HG03442 (cell line): ENCODE data around the gene TRPM3.

Experiments used
- ATAC-seq: cut with Tn5 transposase; IDR thresholded peaks from one replicate; pipeline ENCODE4 v1.9.1; 2021; ENCODE audit warnings: mild to moderate bottlenecking, moderate library complexity; ENCODE audit not compliant: unreplicated experiment

Gene TRPM3

DNA sequence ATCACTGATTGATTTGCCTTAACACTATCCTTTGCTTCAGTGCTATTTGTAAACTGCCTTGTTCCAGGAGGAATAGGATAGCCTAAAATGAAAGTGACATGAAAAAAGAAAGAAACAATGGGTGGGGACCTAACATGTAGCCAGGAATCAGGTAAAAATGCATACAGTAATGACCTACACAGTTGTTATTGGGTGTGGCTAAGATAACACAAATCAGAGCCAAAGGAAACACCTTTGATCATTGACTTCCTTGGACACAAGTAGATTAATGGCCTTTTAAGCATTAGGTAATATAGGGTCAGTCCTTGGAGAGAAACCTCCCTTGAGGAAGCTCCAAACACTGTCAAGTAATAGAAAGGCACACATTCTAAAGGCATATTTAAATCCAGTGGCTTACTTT, 220.4 kb downstream of the TRPM3 start:
- no peak for ATAC-seq

- ATAC-seq = no peak
Measured at GRCh38 chr9:70893580-70894122, 227.8 kb downstream of the TRPM3 start.

DNA sequence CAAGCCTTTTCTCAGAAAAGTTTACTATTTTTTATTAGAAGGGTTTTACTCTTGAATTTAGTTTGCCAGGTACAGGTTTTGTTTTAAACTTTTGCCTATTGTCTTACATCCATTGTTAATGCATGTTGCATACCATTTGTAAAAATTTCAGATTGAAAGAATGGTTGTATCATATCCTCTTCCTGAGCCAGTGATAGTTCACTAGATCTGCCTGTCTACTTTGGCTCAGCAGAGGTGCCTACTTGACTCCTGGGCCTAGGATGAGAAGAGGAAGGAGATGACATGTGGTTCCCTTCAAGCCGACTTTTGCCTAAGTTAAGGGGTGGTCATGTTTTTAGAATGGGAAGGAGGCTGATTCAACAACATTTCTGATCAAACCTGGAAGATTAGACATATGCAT, 232.9 kb downstream of the TRPM3 start:
- ATAC-seq = no peak

DNA sequence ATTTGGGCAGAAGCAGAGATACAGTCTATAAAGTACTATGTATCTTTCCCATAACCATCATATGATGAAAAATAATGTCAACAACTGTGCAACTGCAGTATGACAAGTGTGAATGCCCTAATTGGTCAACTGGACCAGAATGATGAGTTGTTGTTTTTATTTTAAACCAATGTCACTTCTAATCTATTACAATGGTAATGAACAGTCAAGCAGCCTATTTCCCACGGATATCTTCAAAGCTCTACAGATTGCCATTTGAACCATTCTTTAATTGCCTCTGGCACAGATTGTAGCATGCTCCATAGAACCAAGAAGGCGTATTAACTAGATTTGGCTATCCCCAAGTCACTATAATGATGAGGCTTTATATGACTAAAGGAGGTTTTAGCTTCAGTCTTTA, 233.6 kb downstream of the TRPM3 start:
- ATAC-seq = no peak

DNA sequence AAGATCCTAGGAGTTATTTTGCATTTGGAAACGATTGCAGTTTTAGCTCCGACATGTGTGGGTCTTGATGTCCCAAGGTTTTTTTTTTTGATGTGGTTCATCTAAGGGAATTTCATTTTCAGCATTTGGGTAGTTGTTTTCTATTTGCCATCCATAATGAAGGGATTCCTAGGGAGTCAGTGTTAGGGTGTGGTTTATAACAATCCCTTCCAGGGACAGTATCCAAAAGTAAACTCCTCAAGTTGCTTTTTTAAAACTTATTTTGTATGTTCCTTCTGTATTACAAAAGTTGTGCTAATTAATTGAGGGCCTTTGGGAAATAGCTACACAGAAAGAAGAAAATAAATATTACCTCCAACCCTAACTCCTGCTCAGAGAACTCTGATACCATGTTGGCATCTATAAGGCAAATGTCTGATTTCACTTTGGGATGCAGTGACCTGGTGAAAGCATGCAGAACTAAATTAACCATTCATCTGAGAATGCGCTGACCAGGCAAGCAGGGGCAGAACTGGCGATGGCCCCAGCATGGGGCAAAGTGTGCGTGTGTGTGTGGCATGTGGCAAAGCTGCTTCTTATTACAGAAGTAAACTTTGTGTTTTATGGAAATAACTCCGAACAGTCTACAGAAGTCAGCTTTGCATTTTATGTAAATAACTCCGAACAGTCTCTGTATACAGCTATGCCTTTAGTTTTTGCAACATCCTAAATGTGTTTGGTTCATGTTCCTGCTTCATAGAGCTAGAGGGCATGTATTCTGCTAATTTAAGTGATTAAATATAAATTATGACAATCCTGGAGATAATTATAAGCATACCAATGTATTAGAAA, 237.2 kb downstream of the TRPM3 start:
- no peak for ATAC-seq

- ATAC-seq = no peak
Measured at GRCh38 chr9:70883056-70883455, 238.4 kb downstream of the TRPM3 start.

- no peak for ATAC-seq
Measured at GRCh38 chr9:70881333-70881732, 240.1 kb downstream of the TRPM3 start.

- ATAC-seq = no peak
Measured at GRCh38 chr9:70880535-70880934, 240.9 kb downstream of the TRPM3 start.

DNA sequence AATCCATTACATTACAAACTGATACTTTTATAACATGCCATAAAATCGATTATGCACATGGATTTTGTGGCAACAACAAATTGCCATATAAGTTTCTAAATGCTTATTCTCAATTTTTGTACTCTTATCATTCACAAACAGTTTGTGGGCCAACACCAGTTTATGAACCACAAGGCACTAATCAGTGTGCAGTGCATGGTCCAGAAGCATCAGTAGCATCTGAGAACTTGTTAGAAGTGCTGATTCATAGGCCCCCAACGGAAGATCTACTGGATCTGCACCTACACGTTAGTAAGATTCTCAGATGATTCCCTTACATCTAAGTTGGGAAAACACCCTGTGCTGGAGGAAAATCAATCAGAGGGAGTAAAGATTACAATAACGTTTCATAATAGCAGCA, 242.8 kb downstream of the TRPM3 start:
- no peak for ATAC-seq

- no peak for ATAC-seq
Measured at GRCh38 chr9:70874451-70874850, 247.0 kb downstream of the TRPM3 start.

DNA sequence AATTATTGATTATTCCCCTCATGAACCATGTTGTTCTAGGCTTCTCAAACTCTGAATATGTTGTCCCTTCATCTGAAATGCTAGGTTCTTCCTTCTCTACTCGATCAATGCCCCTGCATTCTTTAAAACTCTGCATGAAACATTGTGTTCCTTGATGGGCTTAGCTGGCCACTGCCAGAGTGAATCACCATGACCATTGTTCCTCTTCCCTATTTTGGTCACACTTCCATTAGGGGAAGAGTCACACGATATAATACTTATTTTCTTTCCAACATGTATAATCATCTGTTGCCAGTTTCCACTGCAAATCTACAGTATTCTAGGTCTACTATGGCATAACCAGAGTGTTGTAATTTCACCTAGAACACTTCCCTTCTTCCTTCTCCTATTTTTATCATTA, 247.9 kb downstream of the TRPM3 start:
- no peak for ATAC-seq

GRCh38 chr9:70868661-70869652, 252.5 kb downstream of the TRPM3 start:
- ATAC-seq = no peak

- ATAC-seq = no peak
Measured at GRCh38 chr9:70868041-70868440, 253.4 kb downstream of the TRPM3 start.

DNA sequence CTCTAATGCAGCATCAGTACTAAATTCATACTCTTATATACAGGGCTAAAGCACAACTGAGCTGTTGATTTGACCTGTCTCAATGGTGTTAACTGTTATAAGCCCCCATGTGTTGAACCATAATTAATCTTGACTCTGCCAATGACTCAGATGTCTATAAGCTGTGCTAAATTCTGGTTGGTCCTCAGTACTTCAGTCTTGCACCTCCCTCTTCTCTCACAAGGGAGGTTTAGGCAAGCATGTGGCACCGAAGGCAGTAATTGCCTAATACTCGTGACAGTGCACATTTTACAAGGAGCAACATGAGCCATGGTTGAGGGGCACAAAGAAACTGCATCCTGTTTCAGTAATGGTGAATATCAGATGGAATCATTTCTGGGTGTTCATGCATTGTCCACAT, 255.9 kb downstream of the TRPM3 start:
- no peak for ATAC-seq

GRCh38 chr9:70861797-70862196, 259.6 kb downstream of the TRPM3 start:
- ATAC-seq = no peak

- ATAC-seq = no peak
Measured at GRCh38 chr9:70861376-70861775, 260.0 kb downstream of the TRPM3 start.

- no peak for ATAC-seq
Measured at GRCh38 chr9:70859694-70860093, 261.7 kb downstream of the TRPM3 start.

GRCh38 chr9:70856411-70856810, 265.0 kb downstream of the TRPM3 start:
- ATAC-seq = no peak

DNA sequence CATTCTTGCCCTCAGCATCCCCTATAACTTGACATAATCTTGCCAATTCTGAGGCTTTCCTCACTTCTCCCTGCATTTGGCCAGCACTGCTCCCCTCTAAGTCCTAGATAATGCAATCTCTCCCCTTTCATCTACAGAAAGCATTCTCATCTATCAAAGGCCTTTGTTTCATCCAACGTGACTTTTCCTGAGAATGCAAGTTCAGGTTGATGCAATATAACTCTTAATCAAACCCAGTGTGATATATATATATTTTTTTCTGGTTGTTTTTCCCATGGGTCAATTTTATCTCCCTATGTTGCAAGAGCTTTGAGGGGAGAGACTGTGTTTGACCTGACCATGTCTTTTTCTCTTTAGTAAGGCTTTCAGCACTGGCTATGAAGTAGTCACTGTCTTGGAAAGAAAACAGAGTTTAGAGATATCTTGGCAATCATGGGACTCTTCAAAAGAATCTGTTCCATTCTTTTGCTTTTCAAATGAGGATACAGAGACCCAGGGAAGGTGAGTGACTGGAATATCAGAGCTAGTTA, 268.6 kb downstream of the TRPM3 start:
- ATAC-seq = no peak

- no peak for ATAC-seq
Measured at GRCh38 chr9:70840266-70840665, 281.2 kb downstream of the TRPM3 start.

- ATAC-seq = no peak
Measured at GRCh38 chr9:70835323-70835722, 286.1 kb downstream of the TRPM3 start.
